HG02610 (cell line): ENCODE data around the gene TMEM14B.
"Not testable (repeated sequence)": the region's sequence is repeated elsewhere in the genome, so short reads cannot be mapped to it uniquely, and the experiment has no call there.

ENCODE experiments used
- ATAC-seq: cut with Tn5 transposase; IDR thresholded peaks from one replicate; pipeline ENCODE4 v1.9.1; 2021; ENCODE audit warnings: mild to moderate bottlenecking, moderate library complexity; ENCODE audit not compliant: unreplicated experiment

The TMEM14B gene

DNA sequence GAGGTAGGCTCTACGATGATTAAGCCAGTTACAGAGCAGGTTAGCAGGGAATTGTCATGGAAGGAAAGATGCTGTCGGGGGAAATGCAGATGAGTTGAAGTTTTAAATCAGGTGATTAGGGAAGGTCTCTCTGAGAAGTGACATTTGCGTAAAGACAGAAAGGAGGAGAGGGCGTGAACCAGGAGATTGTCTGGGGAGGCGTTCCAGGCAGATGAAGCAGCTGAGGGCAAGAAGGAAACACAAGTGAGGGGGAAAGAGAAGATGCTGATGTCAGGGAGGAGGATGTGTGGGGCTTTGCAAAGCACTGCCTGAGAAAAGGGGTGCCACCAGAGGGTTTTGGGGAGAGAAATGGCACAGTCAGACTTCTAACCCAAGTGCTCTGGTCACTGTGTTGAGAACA, 2.5 kb upstream of the TMEM14B start:
- no peak for ATAC-seq

DNA sequence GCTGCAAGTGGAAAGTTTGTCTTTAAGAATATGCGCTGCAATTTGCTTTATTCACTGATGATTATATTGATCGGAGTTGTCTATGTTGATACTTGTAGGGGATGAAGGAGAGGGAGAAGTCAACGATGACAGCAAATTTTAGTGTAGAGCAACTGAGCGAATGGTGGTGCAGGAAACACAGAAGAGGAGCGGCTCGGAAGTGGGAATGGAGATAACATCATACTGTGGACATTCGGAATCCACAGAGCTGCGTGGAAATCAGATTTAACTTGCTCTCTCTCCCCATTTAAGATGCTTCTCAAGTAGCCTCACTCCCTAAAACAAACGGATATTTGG, 722 bp upstream of the TMEM14B start:
- no peak for ATAC-seq

DNA sequence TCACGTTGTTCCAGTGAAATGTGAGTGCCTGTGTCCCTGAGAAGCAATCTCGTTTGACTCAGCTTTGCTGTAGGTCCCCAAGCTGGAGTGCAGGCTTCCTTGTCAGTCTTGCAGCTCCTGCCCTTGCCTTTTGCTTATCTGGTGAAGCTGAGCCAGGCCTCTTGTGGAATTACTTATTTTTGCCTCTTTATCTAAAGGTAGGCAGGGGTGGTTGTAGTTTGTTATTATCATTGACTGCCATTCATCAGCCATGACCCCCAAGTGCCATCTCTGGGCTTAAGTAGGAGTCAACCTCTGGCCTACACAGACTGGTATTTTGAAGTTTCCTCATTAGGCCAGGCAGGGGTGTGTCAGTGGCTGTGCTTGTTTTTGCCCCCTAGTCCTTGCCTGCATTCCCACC, 2.1 kb downstream of the TMEM14B start:
- no peak for ATAC-seq

DNA sequence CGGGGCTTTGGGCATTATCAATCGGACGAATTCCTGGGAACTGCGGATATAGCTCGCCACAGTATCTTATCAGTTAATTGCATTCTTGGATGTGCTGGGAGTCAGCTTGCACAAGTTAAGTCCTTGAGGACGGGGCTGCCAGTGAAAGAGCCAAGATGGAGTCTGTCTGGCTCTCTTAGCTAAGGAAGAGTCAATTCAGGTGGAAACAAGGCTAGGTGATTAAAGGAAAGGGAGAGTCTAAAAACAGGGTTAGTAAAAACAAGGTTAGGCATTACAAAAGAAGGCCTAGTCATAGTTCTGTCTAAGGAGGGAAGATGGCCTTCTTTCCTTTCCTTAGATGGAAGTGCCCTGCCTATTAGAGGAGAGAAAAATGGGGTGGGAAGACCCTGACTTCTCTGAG, 3.0 kb downstream of the TMEM14B start:
- ATAC-seq = not testable (repeated sequence)

DNA sequence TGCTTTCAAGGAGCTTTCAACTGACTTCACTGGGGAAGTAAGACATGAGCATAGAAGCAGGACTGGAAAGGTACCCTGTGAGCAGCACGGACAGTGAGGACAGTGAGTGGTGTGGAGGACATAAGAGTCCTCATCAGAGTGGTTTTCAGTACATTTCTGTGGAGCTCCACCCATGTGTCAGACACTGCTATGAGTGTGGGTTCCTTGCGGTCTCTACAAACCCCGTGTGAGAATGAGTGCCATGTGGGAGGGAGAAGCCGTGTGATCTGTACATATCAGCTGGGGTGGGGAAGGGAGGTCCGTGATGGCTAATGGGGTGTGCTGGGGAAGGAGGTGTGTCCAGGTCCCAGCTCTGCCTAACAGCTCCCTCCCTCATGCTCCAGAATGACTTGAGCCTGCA, 4.2 kb downstream of the TMEM14B start:
- not testable (repeated sequence) for ATAC-seq

DNA sequence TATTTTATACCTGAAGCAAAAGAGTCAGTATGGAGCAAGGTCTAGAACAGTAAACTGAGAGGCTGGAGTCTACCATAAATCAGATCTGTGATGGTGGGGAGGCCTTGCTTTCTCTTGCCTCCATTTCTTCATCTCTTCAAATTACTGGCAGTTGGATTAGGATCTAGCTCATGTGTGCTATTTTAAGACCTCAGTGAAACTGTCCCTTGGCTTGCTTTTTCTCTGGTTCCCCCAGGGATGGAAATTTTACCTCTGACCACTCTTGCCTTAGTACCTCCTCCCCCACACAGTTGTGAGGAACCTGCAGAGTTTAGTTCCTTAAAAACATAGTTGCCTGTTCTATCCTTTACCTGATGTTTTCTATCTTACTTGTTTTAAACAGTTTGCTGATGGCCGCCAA, 8.5 kb downstream of the TMEM14B start:
- no peak for ATAC-seq

DNA sequence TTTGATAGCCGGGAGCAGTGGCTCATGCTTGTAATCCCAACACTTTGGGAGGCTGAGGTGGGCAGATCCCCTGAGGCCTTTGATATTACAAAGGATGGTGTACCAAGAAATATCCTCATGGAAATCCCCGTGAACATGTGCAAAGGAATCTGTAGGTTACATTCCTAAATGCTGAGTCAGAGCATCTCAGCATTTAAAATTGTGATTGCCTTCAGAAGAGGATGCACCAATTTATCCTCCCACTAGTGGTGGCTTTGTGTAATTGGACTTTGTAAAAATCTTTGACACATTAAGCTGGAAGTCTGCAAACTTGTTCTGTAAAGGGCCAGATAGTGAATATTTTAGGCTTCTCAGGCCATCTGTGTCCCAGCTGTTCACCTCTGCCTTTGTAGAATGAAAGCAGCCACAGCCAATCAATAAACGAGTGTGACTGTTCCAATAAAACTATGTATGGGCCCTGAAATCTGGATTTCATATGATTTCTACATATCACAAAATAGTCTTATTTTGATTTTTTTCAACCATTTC, 11.8 kb downstream of the TMEM14B start:
- no peak for ATAC-seq

DNA sequence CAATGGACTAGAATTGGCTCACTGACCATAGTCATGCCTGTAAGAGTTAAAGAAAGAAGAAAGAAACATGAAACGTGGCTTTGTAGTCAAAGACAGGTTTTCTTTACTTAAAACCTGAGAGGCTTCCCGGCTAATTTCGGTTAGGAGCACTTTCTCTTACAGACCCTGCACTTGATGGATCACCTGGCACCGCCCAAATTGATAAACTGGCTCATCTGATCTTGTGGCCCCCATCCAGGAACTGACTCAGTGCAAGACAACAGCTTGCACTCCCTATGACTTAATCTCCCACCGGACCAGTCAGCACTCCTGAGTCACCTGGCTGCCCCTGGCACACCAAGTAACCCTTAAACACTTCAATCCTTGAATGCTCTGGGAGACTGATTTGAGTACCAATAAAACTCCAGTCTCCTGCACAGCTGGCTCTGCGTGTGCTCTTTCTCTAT, 12.3 kb downstream of the TMEM14B start:
- ATAC-seq = no peak

DNA sequence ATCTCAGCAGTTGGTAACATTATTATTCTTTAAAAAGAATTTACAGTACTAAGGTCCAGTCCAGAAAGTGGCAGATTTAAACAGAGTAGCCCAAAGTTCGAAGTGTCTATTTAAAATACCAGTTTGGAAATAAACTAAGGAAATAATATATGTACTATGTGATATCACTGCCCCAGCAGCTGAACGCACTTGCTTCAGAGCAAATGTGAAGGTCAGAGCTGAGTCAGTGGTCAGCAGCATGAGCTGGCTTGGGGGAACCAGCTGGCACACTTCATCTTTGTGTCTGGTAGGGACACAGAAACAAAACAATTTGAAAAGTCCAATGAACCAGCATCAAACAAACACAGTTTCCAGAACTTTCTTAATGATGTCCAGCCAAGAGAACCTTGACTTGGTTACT, 15.4 kb downstream of the TMEM14B start:
- ATAC-seq = no peak

DNA sequence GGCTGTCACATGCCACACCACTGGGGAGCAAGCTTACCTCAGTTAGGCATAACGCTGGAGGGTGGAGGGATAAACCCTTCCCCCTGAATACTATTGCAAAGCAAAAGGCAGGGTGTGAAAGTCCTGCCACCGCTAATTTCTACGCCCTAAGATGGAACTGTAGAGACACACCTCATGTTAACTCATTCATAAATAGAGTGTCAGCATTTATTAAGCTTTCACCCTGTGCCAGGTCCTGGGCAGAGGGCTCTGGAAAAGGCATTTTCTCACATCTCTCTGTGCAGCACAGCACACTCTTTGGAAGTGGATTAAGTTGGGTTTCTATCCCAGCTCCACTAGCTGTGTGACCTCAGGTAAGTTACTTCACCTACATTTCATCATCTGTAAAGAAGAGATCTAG, 21.8 kb downstream of the TMEM14B start:
- ATAC-seq = no peak

DNA sequence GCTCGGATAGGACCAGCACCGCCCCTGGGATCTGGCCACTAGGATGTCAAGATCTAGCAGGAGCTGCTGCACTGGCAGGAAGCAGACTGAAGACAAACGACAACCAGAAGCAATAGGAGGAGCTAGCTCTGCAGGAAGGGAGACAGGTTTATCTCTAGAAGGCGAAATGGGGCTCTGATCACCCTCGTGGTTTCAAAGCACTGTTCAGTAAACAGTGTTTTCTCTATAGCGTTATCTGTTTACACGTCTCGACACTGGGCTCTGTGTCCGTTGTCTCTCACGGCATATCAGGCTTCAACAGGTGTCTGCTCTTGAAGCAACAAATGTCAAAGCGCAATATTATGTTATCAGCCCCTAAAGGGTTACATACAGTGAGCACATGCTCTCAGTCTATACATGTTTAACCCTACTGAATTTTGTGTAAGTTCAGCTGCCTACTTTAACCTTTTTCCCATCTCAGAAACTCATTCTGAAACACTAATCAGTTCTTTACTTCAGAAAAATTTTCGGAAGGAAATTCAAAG, 23.8 kb downstream of the TMEM14B start:
- no peak for ATAC-seq

DNA sequence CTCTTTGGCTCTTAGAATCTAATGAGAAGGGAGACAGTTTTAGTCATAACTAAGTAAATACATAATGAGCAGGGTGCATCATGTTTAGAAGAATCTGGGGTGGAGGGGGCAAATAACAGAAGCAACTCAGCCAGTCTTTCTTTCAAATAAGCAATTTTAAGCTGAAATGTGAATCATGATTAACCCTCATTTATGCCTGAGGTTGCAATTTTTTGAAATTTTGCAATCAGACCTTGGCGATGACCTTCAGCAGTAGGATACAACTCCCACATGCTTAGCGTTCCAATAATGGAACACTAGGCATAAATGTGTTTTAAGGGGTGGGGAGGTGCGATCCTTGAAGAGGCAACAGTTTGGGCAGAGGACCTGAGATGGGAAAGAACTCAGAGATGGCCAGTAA, 30.6 kb downstream of the TMEM14B start:
- no peak for ATAC-seq

DNA sequence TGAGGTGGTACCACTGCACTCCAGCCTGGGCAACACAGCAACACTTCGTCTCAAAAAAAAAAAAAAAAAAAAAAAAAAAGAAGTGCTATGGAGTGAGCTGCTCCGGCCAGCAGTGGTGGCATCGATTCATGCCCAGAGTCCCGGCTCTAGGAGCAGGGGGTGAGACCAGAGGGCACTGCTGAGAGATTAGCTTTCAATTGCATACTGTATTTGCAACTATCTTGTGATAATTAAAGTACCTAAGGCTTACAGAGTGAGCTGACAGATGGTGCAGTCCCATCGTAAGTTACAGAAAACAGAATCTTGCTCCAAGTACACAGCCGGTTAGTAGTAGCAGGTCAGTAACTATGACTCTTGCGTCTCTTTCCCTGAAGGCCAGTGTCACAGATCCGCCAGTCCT, 31.5 kb downstream of the TMEM14B start:
- no peak for ATAC-seq

DNA sequence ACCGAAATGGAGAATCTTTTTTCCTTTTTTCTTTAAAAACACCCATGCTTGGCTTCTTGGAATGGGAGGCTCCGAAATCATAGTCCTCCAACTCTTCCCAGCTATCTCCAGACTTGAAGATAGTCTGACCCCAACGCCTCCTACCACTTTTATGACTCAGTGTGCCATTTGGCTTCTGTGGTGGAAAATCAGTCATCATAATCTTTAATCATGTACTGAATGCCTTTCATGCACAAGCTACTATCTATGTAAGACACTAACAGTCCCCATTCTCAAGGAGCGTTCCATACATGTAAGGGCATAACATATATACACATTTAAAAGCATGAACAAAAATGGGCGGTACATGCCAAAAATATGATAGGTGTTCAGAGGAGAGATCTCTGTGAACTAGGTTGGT, 44.1 kb downstream of the TMEM14B start:
- no peak for ATAC-seq

DNA sequence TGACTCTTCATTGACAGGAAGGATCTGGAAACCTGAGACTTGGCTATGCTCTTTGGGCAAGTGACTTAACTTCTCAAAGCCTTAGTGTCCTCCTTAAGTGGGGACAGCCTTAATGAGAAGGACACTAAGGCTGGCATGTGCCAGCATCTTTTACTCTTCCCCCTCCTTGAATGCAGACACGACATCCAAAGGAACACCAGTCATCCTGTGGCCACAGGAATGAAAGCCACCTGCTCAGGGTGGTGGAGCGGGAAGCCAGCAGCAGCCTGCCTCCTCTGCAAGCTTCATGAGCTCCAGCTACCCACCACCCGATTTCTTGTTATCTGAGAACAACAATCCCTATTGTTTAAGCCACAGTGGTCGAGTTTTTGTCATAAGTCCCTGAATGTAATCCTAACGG, 44.5 kb downstream of the TMEM14B start:
- ATAC-seq = no peak

DNA sequence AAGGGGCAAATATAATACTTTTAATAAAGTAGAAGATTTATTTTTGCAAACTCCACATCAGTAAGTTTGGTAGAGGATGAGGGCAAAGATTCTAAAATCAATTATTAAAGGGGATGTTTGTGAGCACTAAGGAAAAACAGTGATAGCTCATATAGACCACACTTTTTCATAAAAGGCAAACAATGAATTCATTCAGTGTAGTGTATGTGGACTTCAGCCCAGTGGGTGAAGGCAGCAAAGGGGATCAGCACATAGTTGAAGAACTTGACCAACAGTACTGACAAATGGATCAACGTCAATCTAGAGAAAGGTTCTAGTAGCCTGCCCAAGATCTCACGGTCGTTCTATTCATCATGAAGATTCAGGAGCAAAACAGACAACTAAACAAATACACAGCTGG, 45.4 kb downstream of the TMEM14B start:
- no peak for ATAC-seq

DNA sequence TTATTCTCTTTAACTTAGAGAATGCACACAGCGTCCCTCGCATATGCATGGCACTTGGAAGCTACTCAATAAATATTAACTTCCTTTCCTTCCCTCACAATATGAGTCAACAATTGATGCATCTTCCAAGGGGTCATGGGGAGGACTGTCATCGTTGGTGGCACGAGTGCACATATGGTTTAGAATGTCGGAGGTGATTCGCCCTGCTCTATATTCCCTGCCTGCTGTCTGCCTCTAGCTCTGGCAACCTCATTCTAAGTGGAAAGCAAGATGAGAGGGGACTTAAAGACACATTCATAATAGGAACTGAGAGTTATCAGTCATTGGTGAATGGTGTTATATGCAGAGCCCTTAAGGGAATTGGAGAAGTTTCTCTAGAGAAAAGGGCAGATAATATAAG, 46.1 kb downstream of the TMEM14B start:
- no peak for ATAC-seq

DNA sequence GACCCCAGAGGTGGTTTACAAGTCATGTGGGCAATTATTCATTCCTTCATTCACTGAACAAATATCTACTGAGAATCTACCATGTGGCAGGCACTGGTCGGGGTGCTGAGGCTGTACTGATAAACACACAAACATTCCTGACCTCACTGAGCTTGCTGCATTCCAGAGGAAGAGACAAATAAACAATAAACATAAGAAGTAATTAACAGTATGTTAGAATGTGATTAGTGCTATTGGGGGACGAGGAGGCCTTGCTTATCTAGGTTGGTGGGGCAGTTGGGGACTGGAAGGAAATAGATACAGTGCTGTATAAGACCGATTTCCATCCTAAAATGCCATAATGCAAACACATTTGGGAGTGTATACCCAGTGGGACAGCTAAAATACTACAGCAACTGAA, 46.6 kb downstream of the TMEM14B start:
- no peak for ATAC-seq

DNA sequence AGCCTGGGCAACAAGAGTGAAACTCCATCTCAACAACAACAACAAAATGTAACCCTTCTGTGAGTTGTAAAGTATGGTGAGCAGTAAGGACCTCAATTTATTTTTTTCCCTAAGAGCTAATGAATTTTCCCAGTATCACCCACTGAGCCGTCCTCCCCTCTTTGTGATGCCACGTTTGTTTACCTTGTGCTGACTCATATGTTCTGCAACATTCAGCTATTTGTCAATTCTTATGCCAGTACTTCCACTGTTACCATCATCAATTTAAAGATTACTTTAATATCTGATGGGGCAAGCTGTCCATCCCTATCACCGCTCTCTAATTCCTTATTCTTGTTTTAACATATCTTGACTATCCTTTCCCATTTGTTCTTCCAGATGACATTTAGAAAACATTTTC, 53.2 kb downstream of the TMEM14B start:
- no peak for ATAC-seq

DNA sequence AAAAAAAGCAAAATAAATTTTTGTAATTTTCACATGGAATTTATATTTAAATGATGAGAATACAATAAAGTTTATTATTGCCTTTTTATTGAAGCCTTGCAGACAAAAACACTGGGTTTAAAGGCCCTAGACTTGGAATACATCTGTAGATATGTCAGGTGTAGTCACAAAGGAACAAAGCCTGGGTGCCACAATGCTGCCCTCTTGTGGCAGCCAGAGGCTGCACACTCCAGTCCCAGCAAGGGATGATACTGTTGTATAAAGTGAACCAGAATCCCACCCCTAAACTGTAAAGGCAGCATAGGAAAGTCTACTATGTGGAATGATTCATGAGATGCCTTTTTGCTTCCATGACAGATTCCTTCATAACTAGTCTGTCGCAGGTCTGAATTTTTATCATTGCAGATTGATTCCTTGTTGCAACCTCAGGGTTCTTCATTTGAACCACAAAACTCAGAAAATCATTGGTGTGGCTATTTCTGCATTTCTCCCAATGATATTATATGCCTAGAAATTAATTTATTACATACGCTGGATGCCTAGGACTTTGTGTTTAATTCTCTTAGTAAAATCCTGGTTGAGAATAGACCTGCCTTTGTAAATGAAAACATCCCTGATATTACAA, 53.7 kb downstream of the TMEM14B start:
- peak; percentile 94 for ATAC-seq
